Measurements from ENCODE around the gene SPAG9.

SPAG9 gene

GRCh38 chr17:50946891-50947781 is 173.5 kb downstream of the SPAG9 start:
- Histone ChIP-seq H3K27me3 (replicated peaks; ENCODE audit: insufficient read depth, low read length) (no peaks in the 10 kb centered on the region), H3K9me3 (replicated peaks; ENCODE audit: insufficient read depth, low read length) (no peaks in the 10 kb centered on the region), H3K4me2 (ENCODE audit: low read depth, low read length) (no peak overlapping the region), H3K4me1 (ENCODE audit: low read length) (peaks cover 24% of the 10 kb centered on the region), H3K9me2 (replicated peaks; ENCODE audit: insufficient read depth, low read length) (no peaks in the 10 kb centered on the region), H3K4me3 (ENCODE audit: low read length) (no peak overlapping the region), H2AFZ (ENCODE audit: low read length) (no peak overlapping the region), H3K27ac (ENCODE audit: low read length) (no peak overlapping the region), H3K9ac (ENCODE audit: low read length) (no peak overlapping the region), H4K20me1 (ENCODE audit: insufficient read depth, low read length) (no peaks in the 10 kb centered on the region), H3K36me3 (replicated peaks; ENCODE audit: insufficient read depth, low read length) (no peaks in the 10 kb centered on the region), H3F3A (ENCODE audit: insufficient read depth, low read length) (peaks cover 8% of the 10 kb centered on the region; the same call in 1 of the 2 replicates), H3K79me2 (ENCODE audit: low read length) (no peaks in the 10 kb centered on the region)
- no peak for DNase-seq
- no peak for TF ChIP-seq CTCF (IDR thresholded peaks at IDR 0.05; ENCODE audit: low read length)
- no peak for TF ChIP-seq EZH2 (optimal IDR thresholded peaks at IDR 0.05; ENCODE audit: low read depth, low read length)
- no peak for TF ChIP-seq EZH2phosphoT487 (IDR thresholded peaks at IDR 0.05; ENCODE audit: low read length)

- Histone ChIP-seq H3F3A (ENCODE audit: insufficient read depth, low read length) (peaks cover 3% of the 10 kb centered on the region; the same call in 1 of the 2 replicates), H3K36me3 (replicated peaks; ENCODE audit: insufficient read depth, low read length) (no peaks in the 10 kb centered on the region), H3K27me3 (replicated peaks; ENCODE audit: insufficient read depth, low read length) (no peaks in the 10 kb centered on the region), H3K9me3 (replicated peaks; ENCODE audit: insufficient read depth, low read length) (no peaks in the 10 kb centered on the region), H3K4me2 (ENCODE audit: low read depth, low read length) (no peak overlapping the region), H3K9me2 (replicated peaks; ENCODE audit: insufficient read depth, low read length) (no peaks in the 10 kb centered on the region), H3K27ac (ENCODE audit: low read length) (no peak overlapping the region), H4K20me1 (ENCODE audit: insufficient read depth, low read length) (no peaks in the 10 kb centered on the region), H3K79me2 (ENCODE audit: low read length) (no peaks in the 10 kb centered on the region), H2AFZ (ENCODE audit: low read length) (no peak overlapping the region), H3K4me3 (ENCODE audit: low read length) (no peak overlapping the region), H3K9ac (ENCODE audit: low read length) (no peak overlapping the region), H3K4me1 (ENCODE audit: low read length) (peaks cover 24% of the 10 kb centered on the region)
- DNase-seq, result no peak
- TF ChIP-seq EZH2phosphoT487 (IDR thresholded peaks at IDR 0.05; ENCODE audit: low read length), result no peak
- TF ChIP-seq CTCF (IDR thresholded peaks at IDR 0.05; ENCODE audit: low read length), result no peak
- no peak for TF ChIP-seq EZH2 (optimal IDR thresholded peaks at IDR 0.05; ENCODE audit: low read depth, low read length)
Observed at GRCh38 chr17:50946223-50946890, 174.3 kb downstream of the SPAG9 start.

- Histone ChIP-seq H3K4me1 (ENCODE audit: low read length) (peaks cover 21% of the 10 kb centered on the region), H3K9ac (ENCODE audit: low read length) (no peak overlapping the region), H3K9me3 (replicated peaks; ENCODE audit: insufficient read depth, low read length) (no peaks in the 10 kb centered on the region), H3K4me3 (ENCODE audit: low read length) (no peak overlapping the region), H3K9me2 (replicated peaks; ENCODE audit: insufficient read depth, low read length) (no peaks in the 10 kb centered on the region), H3K27me3 (replicated peaks; ENCODE audit: insufficient read depth, low read length) (no peaks in the 10 kb centered on the region), H3K36me3 (replicated peaks; ENCODE audit: insufficient read depth, low read length) (no peaks in the 10 kb centered on the region), H2AFZ (ENCODE audit: low read length) (no peak overlapping the region), H3K27ac (ENCODE audit: low read length) (no peak overlapping the region), H3F3A (ENCODE audit: insufficient read depth, low read length) (peaks cover 2% of the 10 kb centered on the region; the same call in 1 of the 2 replicates), H3K79me2 (ENCODE audit: low read length) (no peaks in the 10 kb centered on the region), H4K20me1 (ENCODE audit: insufficient read depth, low read length) (no peaks in the 10 kb centered on the region), H3K4me2 (ENCODE audit: low read depth, low read length) (no peak overlapping the region)
- DNase-seq, result no peak
- no peak for TF ChIP-seq CTCF (IDR thresholded peaks at IDR 0.05; ENCODE audit: low read length)
- no peak for TF ChIP-seq EZH2phosphoT487 (IDR thresholded peaks at IDR 0.05; ENCODE audit: low read length)
- TF ChIP-seq EZH2 (optimal IDR thresholded peaks at IDR 0.05; ENCODE audit: low read depth, low read length), result no peak
Observed at GRCh38 chr17:50945779-50946222, 174.9 kb downstream of the SPAG9 start.

Measured in MM.1S (cell line).